Effector memory CD8-positive, alpha-beta T cell (primary cell): ENCODE results near the gene NAGPA.
"Not testable (repeated sequence)": the region's sequence is repeated elsewhere in the genome, so short reads cannot be mapped to it uniquely, and the experiment has no call there.

ENCODE experiments used
- ATAC-seq: fragments of 150-1000 bp; cut with Tn5 transposase; replicated peaks from 2 replicates; pipeline ENCODE4 v1.10.0; 2021; ENCODE audit warnings: mild to moderate bottlenecking, moderate library complexity
- DNase-seq, 3 experiments: peaks; one replicate each; pipeline ENCODE4 v3.0.0; 2021
- H3K27ac Mint-ChIP-seq, 2 donors: one replicate each; pipeline ENCODE4 v1.8.0; 2022; ENCODE audit warnings: mild to moderate bottlenecking in 2 of 2, mixed read lengths in 2 of 2, moderate library complexity in 2 of 2
- H3K27me3 Mint-ChIP-seq, 2 donors: one replicate each; pipeline ENCODE4 v1.8.0; 2022; ENCODE audit warnings: mixed read lengths in 2 of 2
- H3K36me3 Mint-ChIP-seq: one replicate; pipeline ENCODE4 v1.8.0; 2022; ENCODE audit warnings: mild to moderate bottlenecking, moderate library complexity, mixed read lengths; ENCODE audit not compliant: insufficient read depth
- H3K4me1 Mint-ChIP-seq, 2 donors: one replicate each; pipeline ENCODE4 v1.8.0; 2022; ENCODE audit warnings: low read depth in 2 of 2, mixed read lengths in 2 of 2
- H3K4me3 Mint-ChIP-seq, 2 donors: one replicate each; pipeline ENCODE4 v1.8.0; 2022; ENCODE audit warnings: mild to moderate bottlenecking in 2 of 2, mixed read lengths in 2 of 2, moderate library complexity in 2 of 2
- H3K9me3 Mint-ChIP-seq, 2 donors: one replicate each; pipeline ENCODE4 v1.8.0; 2022; ENCODE audit warnings: mixed read lengths in 2 of 2

Gene NAGPA

GRCh38 chr16:5054876-5055865 is 21.4 kb upstream of the NAGPA start:
- no peaks in the 10 kb centered on the region for H3K9me3 Mint-ChIP-seq
- H3K36me3 Mint-ChIP-seq = no peaks in the 10 kb centered on the region
- ATAC-seq (no peak), DNase-seq (no peak)
- H3K4me3 Mint-ChIP-seq = no peak overlapping the region
- H3K27ac Mint-ChIP-seq = no peak overlapping the region
- no peaks in the 10 kb centered on the region for H3K4me1 Mint-ChIP-seq
- H3K27me3 Mint-ChIP-seq = peaks cover 4 to 8% of the 10 kb centered on the region in 2 donors

GRCh38 chr16:5046914-5047313 is 13.2 kb upstream of the NAGPA start:
- H3K4me1 Mint-ChIP-seq = no peaks in the 10 kb centered on the region
- no peak for ATAC-seq
- peaks cover 8 to 14% of the 10 kb centered on the region in 2 donors for H3K27me3 Mint-ChIP-seq
- no peak for DNase-seq
- no peak overlapping the region for H3K27ac Mint-ChIP-seq
- H3K4me3 Mint-ChIP-seq = no peak overlapping the region
- H3K9me3 Mint-ChIP-seq = no peaks in the 10 kb centered on the region
- H3K36me3 Mint-ChIP-seq = no peaks in the 10 kb centered on the region

DNA sequence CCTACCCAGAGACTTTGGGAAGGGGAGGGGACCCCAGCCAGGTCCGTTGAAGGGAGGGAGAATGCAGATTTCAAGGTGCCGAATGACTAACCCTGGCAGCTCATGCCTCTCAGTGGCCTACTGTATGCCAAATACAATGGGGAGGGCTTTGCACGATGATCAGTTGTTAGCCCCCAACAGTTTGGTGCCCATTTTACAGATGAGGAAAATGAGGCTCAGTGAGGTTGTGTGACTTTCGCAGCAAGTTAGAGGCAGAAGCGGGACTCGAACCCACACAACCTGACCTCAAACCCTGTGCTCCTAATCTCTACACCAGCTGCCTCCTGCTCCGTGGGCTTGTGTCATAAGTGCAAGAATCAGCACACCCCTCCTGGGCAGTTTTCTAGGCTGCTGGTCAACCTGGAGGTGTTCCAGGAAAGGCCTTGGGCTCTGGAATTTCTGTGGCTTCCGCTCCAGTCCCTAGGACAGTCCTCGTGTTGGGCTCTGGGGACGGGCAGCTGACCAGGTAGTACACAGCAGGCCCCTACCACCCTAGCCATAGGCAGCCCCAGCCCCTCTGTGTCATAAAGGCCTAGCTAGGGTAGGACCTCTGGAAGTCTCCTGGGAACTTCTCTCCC is 11.9 kb upstream of the NAGPA start:
- Mint-ChIP-seq H3K4me3 (no peak overlapping the region), H3K36me3 (no peaks in the 10 kb centered on the region), H3K9me3 (no peaks in the 10 kb centered on the region), H3K27ac (no peak overlapping the region), H3K27me3 (peaks cover 17 to 21% of the 10 kb centered on the region in 2 donors), H3K4me1 (no peaks in the 10 kb centered on the region)
- no peak for ATAC-seq
- no peak for DNase-seq

DNA sequence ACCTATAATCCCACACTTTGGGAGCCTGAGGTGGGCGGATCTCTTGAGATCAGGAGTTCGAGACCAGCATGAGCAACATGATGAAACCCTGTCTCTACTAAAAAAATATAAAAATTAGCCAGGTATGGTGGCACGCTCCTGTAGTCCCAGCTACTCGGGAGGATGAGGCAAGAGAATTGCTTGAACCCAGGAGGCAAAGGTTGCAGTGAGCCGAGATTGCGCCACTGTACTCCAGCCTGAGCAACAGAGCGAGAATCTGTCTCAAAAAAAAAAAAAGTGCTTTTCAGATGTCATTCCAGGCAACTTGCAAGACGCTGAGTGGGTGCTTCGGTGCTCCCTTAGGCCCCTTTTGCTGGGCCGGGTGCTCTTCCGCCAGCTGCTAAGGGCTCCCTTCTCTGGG is 10.8 kb upstream of the NAGPA start:
- H3K4me1 Mint-ChIP-seq, H3K9me3 Mint-ChIP-seq, DNase-seq, H3K27ac Mint-ChIP-seq, H3K36me3 Mint-ChIP-seq, ATAC-seq, H3K4me3 Mint-ChIP-seq: not testable (repeated sequence)
- H3K27me3 Mint-ChIP-seq = peaks cover 15 to 22% of the 10 kb centered on the region in 2 donors

DNA sequence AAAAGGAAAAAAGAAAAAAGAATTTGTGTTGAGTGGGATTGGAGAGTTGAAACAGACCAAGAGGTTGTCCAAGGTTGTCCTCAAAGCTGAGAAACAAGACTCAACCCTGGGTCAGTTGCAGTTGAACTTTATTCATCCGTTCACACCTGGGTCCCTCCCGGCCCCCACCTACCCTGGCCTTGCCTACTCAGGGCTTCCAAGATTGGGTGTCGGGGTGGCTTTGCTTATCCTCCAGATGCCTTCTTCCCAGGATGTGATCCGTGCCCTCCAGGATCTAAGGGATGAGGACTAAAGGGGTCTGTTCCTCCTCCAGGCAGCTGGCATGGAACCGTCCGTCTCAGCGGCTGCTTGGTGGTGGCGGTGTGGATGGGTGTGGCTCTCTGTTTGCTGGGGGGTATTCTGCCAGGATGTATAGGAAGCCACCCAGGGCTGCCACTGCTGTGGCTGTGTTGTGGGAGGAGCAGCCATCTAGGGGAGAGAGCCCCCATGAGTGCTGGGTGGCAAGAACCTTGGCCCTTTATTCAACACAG is 10.3 kb upstream of the NAGPA start:
- Mint-ChIP-seq H3K36me3 (no peaks in the 10 kb centered on the region), H3K4me1 (no peaks in the 10 kb centered on the region), H3K27me3 (peaks cover 15 to 22% of the 10 kb centered on the region in 2 donors), H3K27ac (no peak overlapping the region), H3K4me3 (no peak overlapping the region), H3K9me3 (no peaks in the 10 kb centered on the region)
- DNase-seq = no peak
- ATAC-seq = no peak

DNA sequence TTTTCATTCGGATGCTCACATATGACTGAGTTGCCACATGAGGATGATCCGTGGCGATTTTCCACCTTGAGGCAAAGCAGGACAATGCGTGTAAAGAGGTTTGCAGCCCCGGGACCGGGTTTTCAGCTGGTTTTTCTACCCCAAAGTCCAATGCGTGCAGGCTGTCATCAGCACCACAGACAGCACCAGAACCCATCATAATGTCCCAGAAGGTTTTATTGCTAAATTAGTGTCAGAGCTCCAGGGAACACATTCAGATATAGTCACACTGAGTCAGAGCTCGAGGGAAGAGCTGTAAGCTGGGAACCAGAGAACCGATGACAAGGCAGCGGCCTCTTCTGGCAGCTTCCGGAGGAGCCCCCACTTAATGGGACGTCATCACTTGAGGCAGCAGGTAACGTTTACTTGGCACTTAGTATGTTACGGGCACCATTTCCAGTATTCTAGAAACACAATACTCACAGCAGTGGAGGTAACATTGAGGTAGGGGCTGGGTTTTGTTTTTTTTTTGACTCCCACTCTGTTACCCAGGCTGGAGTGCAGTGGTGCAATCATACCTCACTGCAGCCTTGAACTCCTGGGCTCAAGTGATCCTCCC is 8.9 kb upstream of the NAGPA start:
- H3K4me1 Mint-ChIP-seq = no peaks in the 10 kb centered on the region
- H3K27me3 Mint-ChIP-seq = peaks cover 15 to 22% of the 10 kb centered on the region in 2 donors
- H3K9me3 Mint-ChIP-seq = no peaks in the 10 kb centered on the region
- no peak for ATAC-seq
- no peak overlapping the region for H3K4me3 Mint-ChIP-seq
- H3K27ac Mint-ChIP-seq = no peak overlapping the region
- no peak for DNase-seq
- H3K36me3 Mint-ChIP-seq = no peaks in the 10 kb centered on the region

GRCh38 chr16:5041600-5042133 is 7.9 kb upstream of the NAGPA start:
- Mint-ChIP-seq H3K36me3 (no peaks in the 10 kb centered on the region), H3K4me1 (no peaks in the 10 kb centered on the region)
- ATAC-seq = no peak

DNA sequence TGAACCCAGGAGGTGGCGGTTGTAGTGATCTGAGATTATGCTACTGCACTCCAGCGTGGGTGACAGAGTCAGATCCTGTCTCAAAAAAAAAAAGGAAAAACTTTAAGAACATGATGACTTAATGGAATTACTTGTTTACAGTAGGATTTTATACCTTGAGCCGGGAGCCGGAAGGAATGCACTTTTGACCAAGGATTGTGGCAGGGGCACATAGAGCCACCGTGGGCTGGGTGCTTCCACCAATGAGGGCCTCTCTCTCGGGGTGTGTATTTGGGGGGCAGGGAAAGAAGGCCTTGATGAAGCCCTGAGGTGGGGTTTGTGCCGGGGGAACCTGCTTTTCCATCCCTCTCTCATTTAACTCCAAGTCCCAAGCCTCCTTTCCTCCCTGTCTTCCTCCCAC is 6.7 kb upstream of the NAGPA start:
- Mint-ChIP-seq H3K27ac (no peak overlapping the region), H3K36me3 (no peaks in the 10 kb centered on the region), H3K27me3 (peaks cover 9 to 22% of the 10 kb centered on the region in 2 donors), H3K4me1 (no peaks in the 10 kb centered on the region), H3K9me3 (no peaks in the 10 kb centered on the region), H3K4me3 (no peak overlapping the region)
- no peak for ATAC-seq
- DNase-seq = no peak

More at GRCh38 chr16:5041600-5042133, 7.9 kb upstream of the NAGPA start:
- H3K27me3 Mint-ChIP-seq = peaks cover 10 to 22% of the 10 kb centered on the region in 2 donors
- no peak overlapping the region for H3K27ac Mint-ChIP-seq
- no peaks in the 10 kb centered on the region for H3K9me3 Mint-ChIP-seq
- no peak overlapping the region for H3K4me3 Mint-ChIP-seq
- no peak for DNase-seq

GRCh38 chr16:5036228-5037156 is 2.8 kb upstream of the NAGPA start:
- Mint-ChIP-seq H3K27ac (no peak overlapping the region), H3K4me3 (no peak overlapping the region), H3K9me3 (no peaks in the 10 kb centered on the region), H3K36me3 (peaks cover 9% of the 10 kb centered on the region), H3K4me1 (peaks cover 15 to 22% of the 10 kb centered on the region in 2 donors), H3K27me3 (peaks cover 8 to 10% of the 10 kb centered on the region in 2 donors)
- ATAC-seq (no peak), DNase-seq (no peak)

GRCh38 chr16:5035909-5036227 is 2.1 kb upstream of the NAGPA start:
- Mint-ChIP-seq H3K9me3 (no peaks in the 10 kb centered on the region), H3K4me3 (peak overlapping the region in 1 of 2 donors; percentile 51)

GRCh38 chr16:5034167-5034523 is 410 bp upstream of the NAGPA start:
- ATAC-seq = no peak
- H3K27ac Mint-ChIP-seq = peak overlapping the region; percentile 93 to 95
- H3K27me3 Mint-ChIP-seq = no peaks in the 10 kb centered on the region
- H3K4me3 Mint-ChIP-seq = peak overlapping the region; percentile 78 to 82
- DNase-seq = no peak
- H3K4me1 Mint-ChIP-seq = peaks cover 15 to 24% of the 10 kb centered on the region in 2 donors
- H3K36me3 Mint-ChIP-seq = peaks cover 14% of the 10 kb centered on the region
- H3K9me3 Mint-ChIP-seq = no peaks in the 10 kb centered on the region

More at GRCh38 chr16:5035909-5036227, 2.1 kb upstream of the NAGPA start:
- peaks cover 2 to 4% of the 10 kb centered on the region in 2 donors for H3K27me3 Mint-ChIP-seq
- H3K36me3 Mint-ChIP-seq = peaks cover 10% of the 10 kb centered on the region
- no peak for ATAC-seq
- H3K4me1 Mint-ChIP-seq = peaks cover 15 to 24% of the 10 kb centered on the region in 2 donors
- H3K27ac Mint-ChIP-seq = no peak overlapping the region
- no peak for DNase-seq

- ATAC-seq = no peak
- peaks cover 16% of the 10 kb centered on the region for H3K36me3 Mint-ChIP-seq
- no peak for DNase-seq
- H3K4me3 Mint-ChIP-seq = peak overlapping the region; percentile 78 to 82
- H3K27ac Mint-ChIP-seq = peak overlapping the region in 1 of 2 donors; percentile 55
- no peaks in the 10 kb centered on the region for H3K27me3 Mint-ChIP-seq
- no peaks in the 10 kb centered on the region for H3K9me3 Mint-ChIP-seq
- H3K4me1 Mint-ChIP-seq = peaks cover 15 to 24% of the 10 kb centered on the region in 2 donors
Measured at GRCh38 chr16:5032748-5033167, 977 bp downstream of the NAGPA start.
